Endothelial cell of umbilical vein (primary cell): ENCODE results near the gene CILP2.

Experiments
- POLR2AphosphoS5 ChIP-seq: IDR thresholded peaks from 2 replicates; pipeline ENCODE4 v1.6.1; 2012; ENCODE audit warnings: low read depth, mild to moderate bottlenecking, control low read depth, low read length, moderate library complexity; ENCODE audit not compliant: insufficient read depth
- TF ChIP-seq, protein P1 (sequence below), 2 donors: IDR thresholded peaks; 1 replicate in 1 of 2; 2 replicates in 1 of 2; pipeline ENCODE4 v1.5.1; 2011; ENCODE audit warnings: low read length in 2 of 2, mild to moderate bottlenecking in 2 of 2, moderate library complexity in 2 of 2, control low read depth in 1 of 2, inconsistent platforms in 1 of 2, low read depth in 1 of 2; ENCODE audit not compliant: insufficient read depth in 1 of 2; ENCODE audit errors: extremely low read depth in 1 of 2

DNA sequence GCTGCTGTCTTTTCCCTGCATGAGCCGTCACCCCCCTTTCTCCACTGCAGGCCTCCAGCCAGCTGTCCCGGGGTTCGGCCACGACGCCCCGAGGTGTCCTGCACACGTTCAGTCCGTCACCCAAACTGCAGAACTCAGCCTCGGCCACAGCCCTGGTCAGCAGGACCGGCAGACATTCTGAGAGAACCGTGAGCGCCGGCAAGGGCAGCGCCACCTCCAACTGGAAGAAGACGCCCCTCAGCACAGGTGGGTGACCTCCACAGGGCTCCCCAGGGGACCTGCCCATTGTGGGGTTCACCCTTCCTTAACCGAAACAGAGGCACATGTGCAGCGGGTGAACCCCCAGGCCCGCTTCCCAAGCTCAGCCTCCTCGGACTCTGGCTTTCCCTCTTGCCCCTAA lies 35.8 kb upstream of the CILP2 start:
- TF ChIP-seq POLR2AphosphoS5, result no peak
- TF ChIP-seq, protein P1, sequence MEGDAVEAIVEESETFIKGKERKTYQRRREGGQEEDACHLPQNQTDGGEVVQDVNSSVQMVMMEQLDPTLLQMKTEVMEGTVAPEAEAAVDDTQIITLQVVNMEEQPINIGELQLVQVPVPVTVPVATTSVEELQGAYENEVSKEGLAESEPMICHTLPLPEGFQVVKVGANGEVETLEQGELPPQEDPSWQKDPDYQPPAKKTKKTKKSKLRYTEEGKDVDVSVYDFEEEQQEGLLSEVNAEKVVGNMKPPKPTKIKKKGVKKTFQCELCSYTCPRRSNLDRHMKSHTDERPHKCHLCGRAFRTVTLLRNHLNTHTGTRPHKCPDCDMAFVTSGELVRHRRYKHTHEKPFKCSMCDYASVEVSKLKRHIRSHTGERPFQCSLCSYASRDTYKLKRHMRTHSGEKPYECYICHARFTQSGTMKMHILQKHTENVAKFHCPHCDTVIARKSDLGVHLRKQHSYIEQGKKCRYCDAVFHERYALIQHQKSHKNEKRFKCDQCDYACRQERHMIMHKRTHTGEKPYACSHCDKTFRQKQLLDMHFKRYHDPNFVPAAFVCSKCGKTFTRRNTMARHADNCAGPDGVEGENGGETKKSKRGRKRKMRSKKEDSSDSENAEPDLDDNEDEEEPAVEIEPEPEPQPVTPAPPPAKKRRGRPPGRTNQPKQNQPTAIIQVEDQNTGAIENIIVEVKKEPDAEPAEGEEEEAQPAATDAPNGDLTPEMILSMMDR (IDR thresholded peaks at IDR 0.05; ENCODE audit: extremely low read depth in 1 of 2, insufficient read depth in 1 of 2, low read depth in 1 of 2, low read length in 2 of 2), result no peak
